22Rv1 (cell line): ENCODE data around the gene CFAP410.

Experiments used
- ZFX ChIP-seq: fragments of 450-650 bp; IDR thresholded peaks from 2 replicates; pipeline ENCODE4 v1.6.1; 2017; ENCODE audit warnings: antibody characterized with exemption, borderline replicate concordance
- TF ChIP-seq, protein P1 (sequence below): fragments of 450-650 bp; IDR thresholded peaks from 2 replicates; pipeline ENCODE4 v1.5.1; 2017; ENCODE audit warnings: mild to moderate bottlenecking

GRCh38 chr21:44294391-44295162 is 44.6 kb downstream of the CFAP410 start:
- TF ChIP-seq, protein P1, sequence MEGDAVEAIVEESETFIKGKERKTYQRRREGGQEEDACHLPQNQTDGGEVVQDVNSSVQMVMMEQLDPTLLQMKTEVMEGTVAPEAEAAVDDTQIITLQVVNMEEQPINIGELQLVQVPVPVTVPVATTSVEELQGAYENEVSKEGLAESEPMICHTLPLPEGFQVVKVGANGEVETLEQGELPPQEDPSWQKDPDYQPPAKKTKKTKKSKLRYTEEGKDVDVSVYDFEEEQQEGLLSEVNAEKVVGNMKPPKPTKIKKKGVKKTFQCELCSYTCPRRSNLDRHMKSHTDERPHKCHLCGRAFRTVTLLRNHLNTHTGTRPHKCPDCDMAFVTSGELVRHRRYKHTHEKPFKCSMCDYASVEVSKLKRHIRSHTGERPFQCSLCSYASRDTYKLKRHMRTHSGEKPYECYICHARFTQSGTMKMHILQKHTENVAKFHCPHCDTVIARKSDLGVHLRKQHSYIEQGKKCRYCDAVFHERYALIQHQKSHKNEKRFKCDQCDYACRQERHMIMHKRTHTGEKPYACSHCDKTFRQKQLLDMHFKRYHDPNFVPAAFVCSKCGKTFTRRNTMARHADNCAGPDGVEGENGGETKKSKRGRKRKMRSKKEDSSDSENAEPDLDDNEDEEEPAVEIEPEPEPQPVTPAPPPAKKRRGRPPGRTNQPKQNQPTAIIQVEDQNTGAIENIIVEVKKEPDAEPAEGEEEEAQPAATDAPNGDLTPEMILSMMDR: no peak
- TF ChIP-seq ZFX: no peak
